SJSA1 (cell line): ENCODE data around the gene HIPK2. TPM values are rescaled to one million over a fixed set of nuclear protein-coding genes. Genes with fewer than 3 reads are reported as not detected.
A peak's percentile ranks its signal among the peaks of the same experiment; 100 is the strongest.

Experiments used
- DNase-seq, 2 experiments: peaks; one replicate each; pipeline ENCODE4 v3.0.0-alpha.2; 2015 to 2020; ENCODE audit warnings: low spot score in 2 of 2, low read depth in 1 of 2
- H3K27ac ChIP-seq: fragments of 250-450 bp; sonication (Bioruptor Pico); 2 replicates; pipeline ENCODE4 v1.5.1; 2020; ENCODE audit warnings: mild to moderate bottlenecking, moderate library complexity
- H3K27me3 ChIP-seq: fragments of 250-450 bp; sonication (Bioruptor Pico); replicated peaks from 2 replicates; pipeline ENCODE4 v1.5.1; 2020; ENCODE audit warnings: mild to moderate bottlenecking, moderate library complexity
- H3K36me3 ChIP-seq: fragments of 250-450 bp; sonication (Bioruptor Pico); 2 replicates; pipeline ENCODE4 v1.5.1; 2020; ENCODE audit warnings: mild to moderate bottlenecking
- H3K4me1 ChIP-seq: fragments of 250-450 bp; sonication (Bioruptor Pico); replicated peaks from 2 replicates; pipeline ENCODE4 v1.6.1; 2021; ENCODE audit warnings: mild to moderate bottlenecking
- H3K4me3 ChIP-seq: fragments of 250-450 bp; sonication (Bioruptor Pico); 2 replicates; pipeline ENCODE4 v1.5.1; 2020; ENCODE audit warnings: mild to moderate bottlenecking
- H3K9me3 ChIP-seq: fragments of 250-450 bp; sonication (Bioruptor Pico); replicated peaks from 2 replicates; pipeline ENCODE4 v1.5.1; 2020; ENCODE audit warnings: mild to moderate bottlenecking
- total RNA-seq: library from RNA; depleted of rRNA; stranded (reverse); fragments of >200 nt; shearing (Covaris generic); gene quantifications from 2 replicates; pipeline ENCODE4 v1.2.3, GENCODE V29; 2014

The HIPK2 gene
- total RNA-seq, 1 experiment from 2014 or later, result 10.9 TPM

DNA sequence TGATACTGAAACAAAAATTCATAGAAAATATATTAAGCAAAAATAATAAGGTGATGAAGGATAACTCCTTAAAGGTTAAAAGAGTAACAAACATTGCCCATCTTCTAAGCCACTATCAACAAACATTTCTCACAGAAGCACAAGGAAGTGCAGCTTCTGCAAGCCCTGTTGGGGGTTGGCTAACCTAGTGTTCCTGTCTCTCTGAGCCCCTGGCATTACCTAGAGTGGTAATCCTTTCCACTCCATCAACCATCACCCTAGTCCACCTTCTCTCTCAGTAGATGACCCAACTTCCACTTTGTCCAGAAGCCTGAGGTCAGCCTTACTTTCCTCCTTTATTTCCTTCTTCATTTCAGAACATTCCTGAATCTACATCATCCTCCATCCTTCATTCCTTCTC, 59.7 kb downstream of the HIPK2 start:
- peaks cover 15% of the 10 kb centered on the region for H3K4me1 ChIP-seq
- peaks cover 42% of the 10 kb centered on the region for H3K36me3 ChIP-seq
- no peak overlapping the region for H3K27ac ChIP-seq
- no peaks in the 10 kb centered on the region; the same call in 1 of the 2 replicates for H3K9me3 ChIP-seq
- no peak overlapping the region for H3K4me3 ChIP-seq
- H3K27me3 ChIP-seq, result no peaks in the 10 kb centered on the region
- no peak for DNase-seq

- no peaks in the 10 kb centered on the region; the same call in 1 of the 2 replicates for H3K9me3 ChIP-seq
- H3K36me3 ChIP-seq, result peaks cover 51% of the 10 kb centered on the region
- DNase-seq, result no peak
These were observed 61.4 kb downstream of the HIPK2 start for GRCh38 chr7:139716156-139716942.

DNA sequence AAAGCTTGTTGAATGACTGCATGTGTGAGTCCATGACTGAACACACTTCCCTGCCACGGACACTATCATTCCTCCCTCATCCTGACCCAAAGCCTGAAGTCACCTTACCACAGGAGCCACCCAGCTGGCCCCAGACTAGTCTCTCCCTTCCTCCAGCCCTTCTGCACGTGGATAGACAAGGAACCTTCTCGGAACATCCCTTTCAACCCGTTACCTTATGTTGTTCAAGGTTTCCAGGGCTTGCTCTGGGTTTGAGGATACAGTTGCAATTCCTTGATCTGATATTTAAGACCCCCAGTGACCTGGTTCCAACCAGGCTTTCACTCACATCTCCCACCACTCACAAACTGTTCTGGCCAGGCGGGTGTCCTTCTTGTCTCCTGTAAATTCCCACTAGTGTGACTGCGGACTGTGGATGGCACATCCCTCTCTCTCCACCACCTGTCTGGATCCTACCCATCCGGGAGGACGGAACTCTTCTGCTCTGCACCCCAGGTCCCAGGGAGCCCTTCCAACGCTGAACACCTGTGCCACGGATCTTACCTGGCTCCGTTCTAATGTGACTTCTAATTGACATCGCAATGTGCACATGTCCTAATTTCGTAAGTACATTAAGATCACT, 62.5 kb downstream of the HIPK2 start:
- no peaks in the 10 kb centered on the region for H3K27me3 ChIP-seq
- no peak for DNase-seq
- H3K27ac ChIP-seq, result no peak overlapping the region
- H3K36me3 ChIP-seq, result peaks cover 48% of the 10 kb centered on the region
- no peak overlapping the region for H3K4me3 ChIP-seq
- no peaks in the 10 kb centered on the region; the same call in 1 of the 2 replicates for H3K9me3 ChIP-seq
- peaks cover 6% of the 10 kb centered on the region for H3K4me1 ChIP-seq

More at GRCh38 chr7:139716156-139716942, 61.4 kb downstream of the HIPK2 start:
- Histone ChIP-seq H3K27ac (no peak overlapping the region), H3K4me1 (peaks cover 13% of the 10 kb centered on the region), H3K27me3 (no peaks in the 10 kb centered on the region), H3K4me3 (no peak overlapping the region)

DNA sequence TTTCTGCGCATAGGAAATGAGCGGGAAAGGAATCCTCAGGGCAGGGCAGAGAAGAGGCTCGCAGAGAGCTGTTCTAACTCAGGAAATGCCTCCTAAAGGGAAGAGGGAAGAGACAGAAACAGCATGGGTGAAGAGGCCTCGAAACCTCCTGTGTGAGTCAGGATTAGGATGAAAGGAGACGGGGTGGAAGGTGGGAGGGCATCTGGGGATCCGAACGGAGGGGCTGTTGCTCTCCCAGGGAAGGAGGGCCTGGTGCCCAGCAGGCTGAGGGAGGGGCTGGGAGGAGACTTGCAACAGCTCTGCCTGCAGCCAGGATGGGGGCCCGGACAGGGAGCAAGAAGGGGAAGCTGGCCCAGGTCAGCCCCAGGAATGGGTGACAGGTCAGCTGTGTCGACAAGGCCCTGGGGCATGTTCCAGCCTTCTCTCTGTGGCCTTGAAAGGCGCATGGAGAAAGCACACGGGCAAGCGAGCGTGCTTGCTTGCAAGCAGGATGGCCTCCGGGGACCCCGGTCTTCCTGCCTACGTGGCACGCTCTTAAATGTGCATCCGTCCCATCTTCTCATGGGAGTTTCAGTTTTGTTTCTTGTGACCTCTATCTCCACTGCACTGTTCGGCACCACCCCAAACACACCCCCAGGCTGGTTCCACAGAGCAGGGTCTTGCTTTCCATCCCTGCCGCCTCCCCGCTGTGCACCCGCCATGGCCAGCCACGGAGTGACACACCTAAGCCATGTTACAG, 63.5 kb downstream of the HIPK2 start:
- Histone ChIP-seq H3K4me3 (no peak overlapping the region), H3K27ac (no peak overlapping the region), H3K4me1 (peaks cover 13% of the 10 kb centered on the region), H3K9me3 (no peaks in the 10 kb centered on the region; the same call in 1 of the 2 replicates), H3K27me3 (no peaks in the 10 kb centered on the region), H3K36me3 (peaks cover 48% of the 10 kb centered on the region)
- DNase-seq, result no peak

DNA sequence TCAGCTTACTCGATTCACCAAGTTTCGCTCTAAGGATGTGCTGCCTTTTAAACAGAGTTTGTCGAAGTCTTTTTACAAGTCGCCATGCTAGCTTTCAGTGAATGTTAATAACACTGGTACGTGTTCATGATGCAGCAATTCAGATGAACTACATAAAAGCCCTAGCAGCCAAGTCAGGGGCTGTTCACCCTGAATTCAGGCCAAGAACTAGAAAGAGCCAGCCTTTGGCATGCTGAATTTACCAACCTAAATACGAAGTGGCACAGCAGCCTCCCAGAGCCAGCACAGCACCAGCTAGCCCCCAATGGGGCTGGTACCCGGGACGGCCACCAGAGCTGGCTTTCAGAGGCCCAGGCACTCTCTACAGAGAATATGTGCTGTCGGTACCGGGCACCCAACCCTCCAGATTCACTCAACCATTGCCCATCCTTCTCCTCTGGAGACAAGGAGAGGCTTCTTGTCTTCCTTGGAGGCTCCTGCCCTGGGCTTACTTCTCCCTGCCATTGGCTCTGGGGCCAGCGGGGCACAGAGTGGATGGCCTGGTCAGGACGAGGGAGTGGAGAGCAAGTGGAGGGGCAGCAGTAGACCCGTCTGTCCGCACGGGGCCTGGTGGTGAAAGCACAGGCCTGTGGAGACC, 64.2 kb downstream of the HIPK2 start:
- peaks cover 17% of the 10 kb centered on the region for H3K4me1 ChIP-seq
- no peak for DNase-seq
- no peak overlapping the region for H3K4me3 ChIP-seq
- no peaks in the 10 kb centered on the region; the same call in 1 of the 2 replicates for H3K9me3 ChIP-seq
- no peaks in the 10 kb centered on the region for H3K27me3 ChIP-seq
- peaks cover 48% of the 10 kb centered on the region for H3K36me3 ChIP-seq
- H3K27ac ChIP-seq, result no peak overlapping the region

DNA sequence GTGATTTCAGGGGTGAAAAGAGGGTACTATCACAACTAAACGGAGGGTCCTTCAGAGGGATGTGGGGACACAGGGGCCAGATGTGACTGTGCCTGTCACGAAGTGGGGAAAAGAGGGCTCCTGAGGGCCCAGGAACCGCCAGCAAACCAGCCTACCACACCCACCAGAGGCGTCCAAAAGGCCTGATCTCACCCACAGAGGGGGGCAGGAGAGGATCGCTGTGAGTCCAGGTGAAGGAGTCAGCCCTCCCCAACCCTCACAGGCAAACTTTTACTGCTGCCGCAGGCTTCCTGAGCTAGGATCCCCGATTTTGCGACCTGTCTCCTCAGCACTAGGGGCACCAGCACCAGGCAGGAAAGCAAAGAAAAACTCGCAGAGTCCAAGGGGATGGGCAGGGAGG, 64.7 kb downstream of the HIPK2 start:
- Histone ChIP-seq H3K36me3 (peaks cover 53% of the 10 kb centered on the region), H3K4me3 (no peak overlapping the region), H3K27me3 (no peaks in the 10 kb centered on the region), H3K27ac (no peak overlapping the region), H3K4me1 (peaks cover 17% of the 10 kb centered on the region), H3K9me3 (no peaks in the 10 kb centered on the region; the same call in 1 of the 2 replicates)
- no peak for DNase-seq

DNA sequence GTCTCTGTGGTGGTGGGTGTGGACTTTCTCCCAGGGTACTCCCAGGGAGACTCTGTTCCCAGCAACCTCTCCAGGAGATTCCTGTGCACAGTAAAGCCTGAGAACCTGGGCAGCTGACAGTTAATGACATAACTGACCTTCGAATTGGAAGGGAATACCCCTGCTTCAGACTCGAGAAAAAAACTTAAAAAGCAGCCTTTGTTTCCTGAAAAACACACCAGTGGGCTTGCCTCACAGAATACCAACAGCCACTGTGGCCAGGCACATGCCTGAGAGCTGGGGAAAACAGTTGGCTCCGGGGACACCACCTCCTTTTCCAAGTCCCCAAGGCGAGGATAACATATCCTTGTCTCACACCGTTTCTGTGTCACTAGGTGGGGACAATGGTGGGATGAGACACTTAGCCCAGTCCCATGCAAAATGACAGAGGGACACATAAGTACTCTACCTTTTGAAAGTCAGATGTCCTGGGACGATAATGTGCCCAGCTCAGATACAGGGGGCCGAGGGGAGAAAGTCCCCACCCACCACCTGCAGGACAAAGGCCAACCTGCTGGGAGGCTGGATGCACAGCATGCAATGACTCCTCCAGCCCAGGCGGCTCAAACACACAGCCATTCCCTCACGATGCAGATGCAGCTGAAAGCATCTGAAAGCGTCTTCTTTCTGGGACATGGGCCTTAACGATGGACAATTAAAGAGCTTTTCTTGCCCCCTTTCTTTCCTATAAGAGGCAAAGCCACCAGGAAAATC, 65.6 kb downstream of the HIPK2 start:
- no peaks in the 10 kb centered on the region for H3K27me3 ChIP-seq
- peaks cover 58% of the 10 kb centered on the region for H3K36me3 ChIP-seq
- no peak overlapping the region for H3K4me3 ChIP-seq
- no peaks in the 10 kb centered on the region; the same call in 1 of the 2 replicates for H3K9me3 ChIP-seq
- no peak overlapping the region for H3K27ac ChIP-seq
- peaks cover 17% of the 10 kb centered on the region for H3K4me1 ChIP-seq
- DNase-seq, result no peak

- Histone ChIP-seq H3K4me1 (peaks cover 17% of the 10 kb centered on the region), H3K4me3 (no peak overlapping the region), H3K36me3 (peaks cover 46% of the 10 kb centered on the region), H3K9me3 (no peaks in the 10 kb centered on the region), H3K27me3 (no peaks in the 10 kb centered on the region), H3K27ac (no peak overlapping the region)
- no peak for DNase-seq
These were observed 67.8 kb downstream of the HIPK2 start for GRCh38 chr7:139710036-139710435.

DNA sequence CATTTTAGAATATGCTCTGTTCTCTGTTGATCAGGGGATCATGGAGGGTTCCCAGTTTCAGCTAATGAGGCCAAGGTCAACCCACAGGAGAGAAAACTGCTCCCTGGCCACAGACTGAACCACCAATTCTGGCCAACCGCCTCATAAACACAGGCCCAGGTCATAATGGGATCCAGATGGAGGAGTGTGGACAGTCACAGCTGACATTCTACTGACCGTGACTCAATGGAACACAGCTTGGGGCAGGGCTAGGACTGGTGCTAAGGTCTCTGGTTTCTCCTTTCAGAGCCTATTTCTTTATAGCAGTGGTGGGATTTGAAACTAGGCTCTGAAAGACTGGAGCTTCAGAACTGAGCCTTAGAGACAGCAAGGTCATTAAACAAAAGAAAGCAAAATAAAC, 68.3 kb downstream of the HIPK2 start:
- Histone ChIP-seq H3K4me1 (peaks cover 17% of the 10 kb centered on the region), H3K27me3 (no peaks in the 10 kb centered on the region), H3K36me3 (peaks cover 43% of the 10 kb centered on the region), H3K27ac (no peak overlapping the region), H3K9me3 (no peaks in the 10 kb centered on the region), H3K4me3 (no peak overlapping the region)
- peak; percentile 57 to 65 for DNase-seq

- no peak overlapping the region for H3K4me3 ChIP-seq
- H3K36me3 ChIP-seq, result peaks cover 35% of the 10 kb centered on the region
- H3K9me3 ChIP-seq, result no peaks in the 10 kb centered on the region
- H3K4me1 ChIP-seq, result peaks cover 17% of the 10 kb centered on the region
- H3K27me3 ChIP-seq, result no peaks in the 10 kb centered on the region
- no peak overlapping the region for H3K27ac ChIP-seq
- DNase-seq, result no peak
These were observed 69.3 kb downstream of the HIPK2 start for GRCh38 chr7:139708541-139708940.

DNA sequence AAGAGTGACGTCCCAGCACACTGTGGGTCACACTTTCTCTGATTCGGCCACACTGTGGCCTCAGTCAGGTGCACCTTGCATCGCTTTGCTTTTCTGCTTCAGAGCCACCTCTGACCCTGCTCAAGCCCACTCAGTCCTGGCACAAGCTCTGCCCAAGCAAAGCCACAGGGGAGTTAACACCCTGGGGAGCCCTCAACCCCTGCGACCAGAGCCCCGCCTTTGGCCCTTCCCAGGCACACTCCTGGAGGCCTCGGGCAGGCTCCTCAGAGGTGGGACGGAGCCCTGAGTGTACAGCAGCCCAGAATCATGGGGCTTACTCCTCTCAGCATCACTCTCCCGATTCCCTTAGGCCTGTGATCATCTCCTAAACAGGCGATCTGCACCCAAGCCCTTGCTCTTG, 71.0 kb downstream of the HIPK2 start:
- H3K9me3 ChIP-seq, result no peaks in the 10 kb centered on the region
- H3K27ac ChIP-seq, result no peak overlapping the region
- H3K36me3 ChIP-seq, result peaks cover 24% of the 10 kb centered on the region
- no peak overlapping the region for H3K4me3 ChIP-seq
- H3K27me3 ChIP-seq, result no peaks in the 10 kb centered on the region
- DNase-seq, result no peak
- H3K4me1 ChIP-seq, result peaks cover 17% of the 10 kb centered on the region

DNA sequence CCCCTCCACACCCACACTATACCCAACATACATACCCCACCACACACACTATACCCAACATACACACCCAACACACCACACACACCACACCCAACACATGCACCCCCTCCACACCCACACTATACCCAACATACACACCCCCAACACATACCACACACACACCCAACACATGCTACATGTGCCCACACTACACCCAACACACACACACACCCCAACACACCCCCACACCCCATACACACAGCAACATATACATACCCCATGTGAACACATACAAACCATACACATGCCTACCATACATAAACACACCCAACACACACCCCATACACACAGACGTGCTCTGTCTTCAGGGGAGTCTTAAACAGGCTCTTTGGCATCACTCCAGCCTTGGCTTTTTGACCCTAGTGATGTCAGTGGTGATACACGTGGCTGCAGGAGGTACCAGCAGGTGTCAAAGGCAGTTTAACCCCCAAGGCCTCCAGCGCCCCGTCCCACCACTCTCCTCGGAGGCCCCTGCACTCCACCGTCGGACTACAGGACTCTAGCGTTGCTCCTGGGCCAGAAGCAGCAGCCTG, 73.4 kb downstream of the HIPK2 start:
- H3K9me3 ChIP-seq, result no peaks in the 10 kb centered on the region
- H3K36me3 ChIP-seq, result peaks cover 29% of the 10 kb centered on the region
- no peak for DNase-seq
- H3K27me3 ChIP-seq, result no peaks in the 10 kb centered on the region
- peaks cover 9% of the 10 kb centered on the region for H3K4me1 ChIP-seq
- no peak overlapping the region for H3K4me3 ChIP-seq
- no peak overlapping the region for H3K27ac ChIP-seq
